ENCODE measurements around the gene STRADB. TPM values are rescaled to one million over a fixed set of nuclear protein-coding genes. Genes with fewer than 3 reads are reported as not detected.

Gene STRADB
- total RNA-seq, 4 donors from 2014 or later = 25.6 to 41.9 (median 31.4) TPM

- no peaks in the 10 kb centered on the region for H3K36me3 ChIP-seq
- no peak overlapping the region for H3K4me3 ChIP-seq (replicated peaks in 1 of 3)
- intact Hi-C loops (cut with DNase I) = no loop called here
- H3K4me1 ChIP-seq = peaks cover 33 to 65% of the 10 kb centered on the region in 2 donors
- no peaks in the 10 kb centered on the region for H3K27me3 ChIP-seq
- peak overlapping the region; percentile 68 to 83 (median 79) for H3K27ac ChIP-seq
- no peaks in the 10 kb centered on the region for H3K9me3 ChIP-seq
- DNase-seq = no peak
- TF ChIP-seq CTCF (IDR thresholded peaks at IDR 0.05) (no peak), POLR2A (IDR thresholded peaks at IDR 0.05) (no peak)
- 57 to 58% methylated on average over 2 of the region's 2 CpGs for WGBS, 2 donors
Measured at GRCh38 chr2:201413143-201413542, 38.4 kb upstream of the STRADB start.

GRCh38 chr2:201413552-201413951 lies 38.0 kb upstream of the STRADB start:
- Histone ChIP-seq H3K36me3 (no peaks in the 10 kb centered on the region), H3K4me3 (replicated peaks in 1 of 3) (no peak overlapping the region), H3K27me3 (no peaks in the 10 kb centered on the region), H3K4me1 (peaks cover 33 to 65% of the 10 kb centered on the region in 2 donors), H3K27ac (peak overlapping the region; percentile 68 to 83 (median 79)), H3K9me3 (no peaks in the 10 kb centered on the region)
- TF ChIP-seq CTCF (IDR thresholded peaks at IDR 0.05) = no peak
- no peak for TF ChIP-seq POLR2A (IDR thresholded peaks at IDR 0.05)
- WGBS, 2 donors = 63 to 65% methylated on average over 4 of the region's 4 CpGs
- DNase-seq = no peak
- intact Hi-C loops (cut with DNase I) = no loop called here

- peak overlapping the region; percentile 68 to 83 (median 79) for H3K27ac ChIP-seq
- no peak overlapping the region for H3K4me3 ChIP-seq (replicated peaks in 1 of 3)
- no peaks in the 10 kb centered on the region for H3K27me3 ChIP-seq
- H3K9me3 ChIP-seq = no peaks in the 10 kb centered on the region
- intact Hi-C loops (cut with DNase I) = no loop called here
- peaks cover 31 to 63% of the 10 kb centered on the region in 2 donors for H3K4me1 ChIP-seq
- TF ChIP-seq CTCF (IDR thresholded peaks at IDR 0.05) (no peak), POLR2A (IDR thresholded peaks at IDR 0.05) (peak in 1 of 2 donors; percentile 15)
- no peak for DNase-seq
- H3K36me3 ChIP-seq = no peaks in the 10 kb centered on the region
- 18 to 20% methylated on average over 3 of the region's 3 CpGs for WGBS, 2 donors
Measured at GRCh38 chr2:201414099-201415023, 37.2 kb upstream of the STRADB start.

- TF ChIP-seq POLR2A (IDR thresholded peaks at IDR 0.05) = no peak
- no peak for TF ChIP-seq CTCF (IDR thresholded peaks at IDR 0.05)
- Histone ChIP-seq H3K9me3 (no peaks in the 10 kb centered on the region), H3K4me1 (peaks cover 28 to 61% of the 10 kb centered on the region in 2 donors), H3K27ac (peak overlapping the region; percentile 60 to 79 (median 66)), H3K27me3 (no peaks in the 10 kb centered on the region), H3K4me3 (replicated peaks in 1 of 3) (no peak overlapping the region), H3K36me3 (no peaks in the 10 kb centered on the region)
- intact Hi-C loops (cut with DNase I) = no loop called here
- no peak for DNase-seq
- WGBS, 2 donors = 26 to 66% methylated on average over 2 of the region's 2 CpGs
Measured at GRCh38 chr2:201415149-201415548, 36.4 kb upstream of the STRADB start.

- TF ChIP-seq CTCF (IDR thresholded peaks at IDR 0.05) (no peak), POLR2A (IDR thresholded peaks at IDR 0.05) (no peak)
- intact Hi-C loops (cut with DNase I) = no loop called here
- Histone ChIP-seq H3K9me3 (no peaks in the 10 kb centered on the region), H3K4me1 (peaks cover 16 to 46% of the 10 kb centered on the region in 2 donors), H3K36me3 (no peaks in the 10 kb centered on the region), H3K27ac (peak overlapping the region; percentile 1 to 60 (median 33)), H3K27me3 (no peaks in the 10 kb centered on the region), H3K4me3 (replicated peaks in 1 of 3) (no peak overlapping the region)
- whole genome bisulfite sequencing, 2 donors = 78 to 86% methylated on average over 3 of the region's 3 CpGs
- no peak for DNase-seq
Measured at GRCh38 chr2:201419057-201419635, 32.4 kb upstream of the STRADB start.

All from thyroid gland (tissue), 4 donors.